ENCODE data around the gene CREB5.

DNA sequence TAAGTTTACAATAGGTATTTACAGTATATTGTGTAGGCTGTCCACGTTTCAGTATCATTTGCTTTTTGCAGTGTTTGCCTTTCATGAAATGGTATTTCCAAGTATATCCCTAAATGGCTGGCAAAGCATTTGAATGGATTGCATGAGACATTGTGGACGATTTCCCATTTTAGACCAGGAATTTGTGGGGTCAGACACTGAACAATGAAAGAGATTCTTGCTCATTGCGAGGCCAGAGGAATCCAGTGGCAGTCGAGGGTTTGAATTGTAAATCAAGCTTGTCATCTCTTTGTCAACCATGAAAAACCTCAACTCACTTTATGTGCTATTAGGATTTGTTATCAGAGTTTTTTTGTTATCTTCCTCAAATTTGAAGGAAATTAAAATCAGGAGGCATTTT is 70.8 kb downstream of the CREB5 start:
- TF ChIP-seq ZNF70 (CRISPR knock-in tag; IDR thresholded peaks at IDR 0.05) (no peak), ZFP30 (CRISPR knock-in tag; IDR thresholded peaks at IDR 0.05) (no peak), TOX (CRISPR knock-in tag; IDR thresholded peaks at IDR 0.05; ENCODE audit: borderline replicate concordance) (no peak), ZNF565 (CRISPR knock-in tag; conservative IDR thresholded peaks at IDR 0.05; ENCODE audit: low read depth) (no peak)
- TF ChIP-seq, protein P1, sequence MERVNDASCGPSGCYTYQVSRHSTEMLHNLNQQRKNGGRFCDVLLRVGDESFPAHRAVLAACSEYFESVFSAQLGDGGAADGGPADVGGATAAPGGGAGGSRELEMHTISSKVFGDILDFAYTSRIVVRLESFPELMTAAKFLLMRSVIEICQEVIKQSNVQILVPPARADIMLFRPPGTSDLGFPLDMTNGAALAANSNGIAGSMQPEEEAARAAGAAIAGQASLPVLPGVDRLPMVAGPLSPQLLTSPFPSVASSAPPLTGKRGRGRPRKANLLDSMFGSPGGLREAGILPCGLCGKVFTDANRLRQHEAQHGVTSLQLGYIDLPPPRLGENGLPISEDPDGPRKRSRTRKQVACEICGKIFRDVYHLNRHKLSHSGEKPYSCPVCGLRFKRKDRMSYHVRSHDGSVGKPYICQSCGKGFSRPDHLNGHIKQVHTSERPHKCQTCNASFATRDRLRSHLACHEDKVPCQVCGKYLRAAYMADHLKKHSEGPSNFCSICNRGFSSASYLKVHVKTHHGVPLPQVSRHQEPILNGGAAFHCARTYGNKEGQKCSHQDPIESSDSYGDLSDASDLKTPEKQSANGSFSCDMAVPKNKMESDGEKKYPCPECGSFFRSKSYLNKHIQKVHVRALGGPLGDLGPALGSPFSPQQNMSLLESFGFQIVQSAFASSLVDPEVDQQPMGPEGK (CRISPR knock-in tag; IDR thresholded peaks at IDR 0.05; ENCODE audit: borderline replicate concordance), result no peak
- TF ChIP-seq, protein P2, sequence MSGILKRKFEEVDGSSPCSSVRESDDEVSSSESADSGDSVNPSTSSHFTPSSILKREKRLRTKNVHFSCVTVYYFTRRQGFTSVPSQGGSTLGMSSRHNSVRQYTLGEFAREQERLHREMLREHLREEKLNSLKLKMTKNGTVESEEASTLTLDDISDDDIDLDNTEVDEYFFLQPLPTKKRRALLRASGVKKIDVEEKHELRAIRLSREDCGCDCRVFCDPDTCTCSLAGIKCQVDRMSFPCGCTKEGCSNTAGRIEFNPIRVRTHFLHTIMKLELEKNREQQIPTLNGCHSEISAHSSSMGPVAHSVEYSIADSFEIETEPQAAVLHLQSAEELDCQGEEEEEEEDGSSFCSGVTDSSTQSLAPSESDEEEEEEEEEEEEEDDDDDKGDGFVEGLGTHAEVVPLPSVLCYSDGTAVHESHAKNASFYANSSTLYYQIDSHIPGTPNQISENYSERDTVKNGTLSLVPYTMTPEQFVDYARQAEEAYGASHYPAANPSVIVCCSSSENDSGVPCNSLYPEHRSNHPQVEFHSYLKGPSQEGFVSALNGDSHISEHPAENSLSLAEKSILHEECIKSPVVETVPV (CRISPR knock-in tag; IDR thresholded peaks at IDR 0.05), result no peak
- TF ChIP-seq, protein P3, sequence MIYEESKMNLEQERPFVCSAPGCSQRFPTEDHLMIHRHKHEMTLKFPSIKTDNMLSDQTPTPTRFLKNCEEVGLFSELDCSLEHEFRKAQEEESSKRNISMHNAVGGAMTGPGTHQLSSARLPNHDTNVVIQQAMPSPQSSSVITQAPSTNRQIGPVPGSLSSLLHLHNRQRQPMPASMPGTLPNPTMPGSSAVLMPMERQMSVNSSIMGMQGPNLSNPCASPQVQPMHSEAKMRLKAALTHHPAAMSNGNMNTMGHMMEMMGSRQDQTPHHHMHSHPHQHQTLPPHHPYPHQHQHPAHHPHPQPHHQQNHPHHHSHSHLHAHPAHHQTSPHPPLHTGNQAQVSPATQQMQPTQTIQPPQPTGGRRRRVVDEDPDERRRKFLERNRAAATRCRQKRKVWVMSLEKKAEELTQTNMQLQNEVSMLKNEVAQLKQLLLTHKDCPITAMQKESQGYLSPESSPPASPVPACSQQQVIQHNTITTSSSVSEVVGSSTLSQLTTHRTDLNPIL (CRISPR knock-in tag; IDR thresholded peaks at IDR 0.05; ENCODE audit: low read depth), result no peak

Measured in SK-N-SH treated with all-trans-retinoic acid at 6 μM for 48 hours (cell line).